Erythroblast (primary cell): Measurements from ENCODE around the gene PDS5B.

Source experiments
- GATA1 ChIP-seq: IDR thresholded peaks from 2 replicates; pipeline ENCODE4 v1.6.1; 2011; ENCODE audit warnings: low read depth, mild to moderate bottlenecking, control low read depth, low read length, moderate library complexity
- POLR2A ChIP-seq: IDR thresholded peaks from 2 replicates; pipeline ENCODE4 v1.6.1; 2011; ENCODE audit warnings: mild to moderate bottlenecking, low read length

DNA sequence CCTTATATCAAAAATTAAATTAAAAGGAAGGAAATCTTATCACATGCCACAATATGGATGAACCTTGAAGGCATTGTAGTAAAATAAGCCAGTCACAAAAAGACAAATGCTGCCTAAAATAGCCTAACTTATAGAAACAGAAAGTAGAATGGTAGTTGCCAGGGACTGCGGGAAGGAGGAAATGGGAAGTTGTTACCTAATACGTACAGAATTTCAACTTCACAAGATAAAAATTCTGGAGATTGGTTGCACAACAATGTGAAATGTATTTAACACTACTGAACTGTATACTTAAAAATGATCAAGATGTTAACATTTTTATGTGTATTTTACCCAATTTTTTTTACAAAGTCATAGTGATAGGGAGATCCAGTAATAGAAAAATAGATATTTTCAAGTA is 37.4 kb upstream of the PDS5B start:
- TF ChIP-seq POLR2A: no peak
- TF ChIP-seq GATA1: no peak
